HepG2 (cell line): Measurements from ENCODE around the gene GPR137. TPM values are rescaled to one million over a fixed set of nuclear protein-coding genes. Genes with fewer than 3 reads are reported as not detected.

Experiments used
- BHLHE40 ChIP-seq: IDR thresholded peaks from 2 replicates; pipeline ENCODE4 v1.6.1; 2011; ENCODE audit warnings: low read length, improper control_type of control experiment
- CREM ChIP-seq, 2 experiments: sonication (generic) in 1 of 2; formaldehyde crosslinking in 1 of 2; IDR thresholded peaks; 2 replicates each; pipeline versions ENCODE4 v1.4.0 to v1.6.1; 2016 to 2020; ENCODE audit warnings: antibody characterized with exemption in 1 of 2, mild to moderate bottlenecking in 1 of 2, missing genetic modification reagents in 1 of 2
- GATAD2A ChIP-seq: IDR thresholded peaks from 2 replicates; pipeline ENCODE4 v1.6.1; 2016
- TEAD3 ChIP-seq: optimal IDR thresholded peaks from 2 replicates; pipeline ENCODE3; 2016; ENCODE audit warnings: borderline replicate concordance
- TRIM24 ChIP-seq: sonication (generic); formaldehyde crosslinking; IDR thresholded peaks from 2 replicates; pipeline ENCODE4 v1.8.0; 2022; ENCODE audit warnings: mild to moderate bottlenecking, missing genetic modification reagents
- WIZ ChIP-seq: sonication (generic); formaldehyde crosslinking; IDR thresholded peaks from 2 replicates; pipeline ENCODE4 v1.5.1; 2020; ENCODE audit warnings: mild to moderate bottlenecking, missing genetic modification reagents
- ZBTB7B ChIP-seq: sonication (generic); formaldehyde crosslinking; IDR thresholded peaks from 2 replicates; pipeline ENCODE4 v1.4.0; 2020; ENCODE audit warnings: missing genetic modification reagents
- ZFP90 ChIP-seq: sonication (generic); formaldehyde crosslinking; IDR thresholded peaks from 2 replicates; pipeline ENCODE4 v1.8.0; 2022; ENCODE audit warnings: missing genetic modification reagents, mild to moderate bottlenecking, inconsistent platforms, borderline replicate concordance
- ZNF143 ChIP-seq: sonication (generic); formaldehyde crosslinking; IDR thresholded peaks from 2 replicates; pipeline ENCODE4 v1.4.0; 2020; ENCODE audit warnings: missing genetic modification reagents
- ZNF33A ChIP-seq: sonication (generic); formaldehyde crosslinking; IDR thresholded peaks from 2 replicates; pipeline ENCODE4 v1.5.1; 2020; ENCODE audit warnings: missing genetic modification reagents, mild to moderate bottlenecking, moderate library complexity, borderline replicate concordance
- ZNF615 ChIP-seq: sonication (generic); formaldehyde crosslinking; IDR thresholded peaks from 2 replicates; pipeline ENCODE4 v1.5.0; 2020; ENCODE audit warnings: mild to moderate bottlenecking, missing genetic modification reagents, borderline replicate concordance
- ZNF841 ChIP-seq: sonication (generic); formaldehyde crosslinking; IDR thresholded peaks from 2 replicates; pipeline ENCODE4 v1.8.1; 2023; ENCODE audit warnings: missing genetic modification reagents, borderline replicate concordance
- polyA plus RNA-seq, 8 experiments: library from polyadenylated mRNA; depleted of rRNA in 3 of 8; stranded (reverse) in 7 of 8; unstranded in 1 of 8; fragments of >200 nt; fragmentation: Illumina TruSeq in 4 of 8; extraction: Trizol in 4 of 8; gene quantifications; 2 replicates each; pipeline versions ENCODE4 v1.2.1 to v1.2.3, GENCODE V29; 2011 to 2016; ENCODE audit warnings: low read depth in 4 of 8, missing spikeins in 1 of 8, mixed read lengths in 1 of 8; ENCODE audit not compliant: insufficient read depth in 1 of 8
- total RNA-seq, 5 experiments: library from RNA; depleted of rRNA; stranded (reverse); fragments of >200 nt; fragmentation: Illumina TruSeq; extraction: Trizol; gene quantifications; 2 replicates each; pipeline ENCODE4 v1.2.3, GENCODE V29; 2016; ENCODE audit warnings: low read depth in 1 of 5
- TF ChIP-seq, protein P1 (sequence below), 2 experiments: fragments of 450-650 bp in 1 of 2; sonication (generic) in 1 of 2; formaldehyde crosslinking in 1 of 2; IDR thresholded peaks; 2 replicates each; pipeline versions ENCODE4 v1.6.1 to v1.8.0; 2016 to 2022; ENCODE audit warnings: antibody characterized with exemption in 1 of 2, mild to moderate bottlenecking in 1 of 2, missing genetic modification reagents in 1 of 2
- TF ChIP-seq, protein P2 (sequence below): sonication (generic); formaldehyde crosslinking; IDR thresholded peaks from 2 replicates; pipeline ENCODE4 v1.4.0; 2020; ENCODE audit warnings: missing genetic modification reagents, borderline replicate concordance
- TF ChIP-seq, protein P3 (sequence below): sonication (generic); formaldehyde crosslinking; IDR thresholded peaks from 2 replicates; pipeline ENCODE4 v1.9.0; 2021; ENCODE audit warnings: missing genetic modification reagents, borderline replicate concordance

Gene GPR137
- total and polyA plus RNA-seq, 2 of the 13 experiments (the other 11 are each of a cell fraction or from before 2014, with no cell fraction given): 8.5 to 13.2 TPM

DNA sequence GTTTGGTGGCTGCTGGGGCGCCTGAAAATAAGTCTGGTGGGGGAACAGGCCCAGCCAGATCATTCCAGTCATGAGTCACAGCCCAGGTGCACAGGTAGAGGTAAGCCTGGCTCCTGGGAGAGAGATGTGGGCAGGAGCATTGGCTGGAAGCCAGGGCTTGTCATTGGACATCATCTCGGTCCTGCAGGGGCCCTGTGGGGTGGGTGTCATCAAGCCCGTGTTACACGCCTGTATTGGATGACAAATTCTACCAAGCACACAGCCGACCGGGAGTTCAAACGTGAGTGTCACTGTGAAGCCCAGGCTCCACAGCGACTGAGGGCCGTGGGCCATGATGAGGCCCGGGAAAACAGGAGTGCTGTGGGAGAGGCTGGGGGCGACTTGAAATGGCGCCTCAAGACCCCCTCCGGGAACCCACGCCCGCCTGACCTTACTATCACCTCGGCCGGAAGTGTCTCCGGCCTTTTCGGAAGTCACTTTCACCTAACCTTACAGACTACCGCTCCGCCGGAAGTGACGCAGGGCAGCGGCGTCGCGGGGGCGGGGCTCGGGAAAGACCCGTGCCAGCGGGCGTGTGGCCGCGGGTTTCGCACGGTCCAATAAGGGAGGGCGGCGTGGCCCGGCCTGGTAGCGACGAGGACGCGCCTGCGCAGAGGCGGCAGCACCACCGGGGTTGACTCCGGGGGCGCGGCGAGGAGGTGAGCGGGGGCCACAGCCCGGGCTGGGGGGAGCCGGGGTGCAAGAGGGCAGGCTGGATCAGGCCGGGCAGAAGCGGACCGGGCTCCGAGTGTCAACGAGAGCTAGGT, 45.0 kb upstream of the GPR137 start, which contains the start of gene FKBP2 (continued):
- TF ChIP-seq, protein P1, sequence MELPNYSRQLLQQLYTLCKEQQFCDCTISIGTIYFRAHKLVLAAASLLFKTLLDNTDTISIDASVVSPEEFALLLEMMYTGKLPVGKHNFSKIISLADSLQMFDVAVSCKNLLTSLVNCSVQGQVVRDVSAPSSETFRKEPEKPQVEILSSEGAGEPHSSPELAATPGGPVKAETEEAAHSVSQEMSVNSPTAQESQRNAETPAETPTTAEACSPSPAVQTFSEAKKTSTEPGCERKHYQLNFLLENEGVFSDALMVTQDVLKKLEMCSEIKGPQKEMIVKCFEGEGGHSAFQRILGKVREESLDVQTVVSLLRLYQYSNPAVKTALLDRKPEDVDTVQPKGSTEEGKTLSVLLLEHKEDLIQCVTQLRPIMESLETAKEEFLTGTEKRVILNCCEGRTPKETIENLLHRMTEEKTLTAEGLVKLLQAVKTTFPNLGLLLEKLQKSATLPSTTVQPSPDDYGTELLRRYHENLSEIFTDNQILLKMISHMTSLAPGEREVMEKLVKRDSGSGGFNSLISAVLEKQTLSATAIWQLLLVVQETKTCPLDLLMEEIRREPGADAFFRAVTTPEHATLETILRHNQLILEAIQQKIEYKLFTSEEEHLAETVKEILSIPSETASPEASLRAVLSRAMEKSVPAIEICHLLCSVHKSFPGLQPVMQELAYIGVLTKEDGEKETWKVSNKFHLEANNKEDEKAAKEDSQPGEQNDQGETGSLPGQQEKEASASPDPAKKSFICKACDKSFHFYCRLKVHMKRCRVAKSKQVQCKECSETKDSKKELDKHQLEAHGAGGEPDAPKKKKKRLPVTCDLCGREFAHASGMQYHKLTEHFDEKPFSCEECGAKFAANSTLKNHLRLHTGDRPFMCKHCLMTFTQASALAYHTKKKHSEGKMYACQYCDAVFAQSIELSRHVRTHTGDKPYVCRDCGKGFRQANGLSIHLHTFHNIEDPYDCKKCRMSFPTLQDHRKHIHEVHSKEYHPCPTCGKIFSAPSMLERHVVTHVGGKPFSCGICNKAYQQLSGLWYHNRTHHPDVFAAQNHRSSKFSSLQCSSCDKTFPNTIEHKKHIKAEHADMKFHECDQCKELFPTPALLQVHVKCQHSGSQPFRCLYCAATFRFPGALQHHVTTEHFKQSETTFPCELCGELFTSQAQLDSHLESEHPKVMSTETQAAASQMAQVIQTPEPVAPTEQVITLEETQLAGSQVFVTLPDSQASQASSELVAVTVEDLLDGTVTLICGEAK (IDR thresholded peaks at IDR 0.05): peak; percentile 61
- TF ChIP-seq, protein P1 (CRISPR knock-in tag; IDR thresholded peaks at IDR 0.05): no peak
- TF ChIP-seq ZBTB7B (CRISPR knock-in tag): 0 out of 2 replicates have a peak, but pooled peaks have one; percentile 62
- peak; percentile 59; the same call in 1 of the 2 replicates for TF ChIP-seq ZNF143 (CRISPR knock-in tag)
- TF ChIP-seq, protein P2, sequence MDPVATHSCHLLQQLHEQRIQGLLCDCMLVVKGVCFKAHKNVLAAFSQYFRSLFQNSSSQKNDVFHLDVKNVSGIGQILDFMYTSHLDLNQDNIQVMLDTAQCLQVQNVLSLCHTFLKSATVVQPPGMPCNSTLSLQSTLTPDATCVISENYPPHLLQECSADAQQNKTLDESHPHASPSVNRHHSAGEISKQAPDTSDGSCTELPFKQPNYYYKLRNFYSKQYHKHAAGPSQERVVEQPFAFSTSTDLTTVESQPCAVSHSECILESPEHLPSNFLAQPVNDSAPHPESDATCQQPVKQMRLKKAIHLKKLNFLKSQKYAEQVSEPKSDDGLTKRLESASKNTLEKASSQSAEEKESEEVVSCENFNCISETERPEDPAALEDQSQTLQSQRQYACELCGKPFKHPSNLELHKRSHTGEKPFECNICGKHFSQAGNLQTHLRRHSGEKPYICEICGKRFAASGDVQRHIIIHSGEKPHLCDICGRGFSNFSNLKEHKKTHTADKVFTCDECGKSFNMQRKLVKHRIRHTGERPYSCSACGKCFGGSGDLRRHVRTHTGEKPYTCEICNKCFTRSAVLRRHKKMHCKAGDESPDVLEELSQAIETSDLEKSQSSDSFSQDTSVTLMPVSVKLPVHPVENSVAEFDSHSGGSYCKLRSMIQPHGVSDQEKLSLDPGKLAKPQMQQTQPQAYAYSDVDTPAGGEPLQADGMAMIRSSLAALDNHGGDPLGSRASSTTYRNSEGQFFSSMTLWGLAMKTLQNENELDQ (CRISPR knock-in tag): no peak
- TF ChIP-seq BHLHE40: peak; percentile 87
- TF ChIP-seq GATAD2A (CRISPR knock-in tag): peak; percentile 36; the same call in 1 of the 2 replicates
- no peak for TF ChIP-seq ZNF841 (CRISPR knock-in tag)
- TF ChIP-seq ZFP90 (CRISPR knock-in tag): peak; percentile 93
- TF ChIP-seq CREM (IDR thresholded peaks at IDR 0.05): peak; percentile 85
- peak; percentile 66; the same call in 1 of the 2 replicates for TF ChIP-seq CREM (CRISPR knock-in tag; IDR thresholded peaks at IDR 0.05)
- peak; percentile 37 for TF ChIP-seq TEAD3 (CRISPR knock-in tag)
- TF ChIP-seq, protein P3, sequence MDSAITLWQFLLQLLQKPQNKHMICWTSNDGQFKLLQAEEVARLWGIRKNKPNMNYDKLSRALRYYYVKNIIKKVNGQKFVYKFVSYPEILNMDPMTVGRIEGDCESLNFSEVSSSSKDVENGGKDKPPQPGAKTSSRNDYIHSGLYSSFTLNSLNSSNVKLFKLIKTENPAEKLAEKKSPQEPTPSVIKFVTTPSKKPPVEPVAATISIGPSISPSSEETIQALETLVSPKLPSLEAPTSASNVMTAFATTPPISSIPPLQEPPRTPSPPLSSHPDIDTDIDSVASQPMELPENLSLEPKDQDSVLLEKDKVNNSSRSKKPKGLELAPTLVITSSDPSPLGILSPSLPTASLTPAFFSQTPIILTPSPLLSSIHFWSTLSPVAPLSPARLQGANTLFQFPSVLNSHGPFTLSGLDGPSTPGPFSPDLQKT (CRISPR knock-in tag): no peak
- no peak for TF ChIP-seq WIZ (CRISPR knock-in tag)
- no peak for TF ChIP-seq TRIM24 (CRISPR knock-in tag)
- TF ChIP-seq ZNF615 (CRISPR knock-in tag): no peak
- 0 out of 2 replicates have a peak, but pooled peaks have one; percentile 58 for TF ChIP-seq ZNF33A (CRISPR knock-in tag)
